Stimulated activated naive CD4-positive, alpha-beta T cell treated with Interleukin-2 at 50 U/mL for 16 hours (primary cell): ENCODE data around the gene ZNF470.

Source experiments
- DNase-seq: peaks from one replicate; lab custom pipeline; 2025; lab: John Stamatoyannopoulos, UW

ZNF470 gene

DNA sequence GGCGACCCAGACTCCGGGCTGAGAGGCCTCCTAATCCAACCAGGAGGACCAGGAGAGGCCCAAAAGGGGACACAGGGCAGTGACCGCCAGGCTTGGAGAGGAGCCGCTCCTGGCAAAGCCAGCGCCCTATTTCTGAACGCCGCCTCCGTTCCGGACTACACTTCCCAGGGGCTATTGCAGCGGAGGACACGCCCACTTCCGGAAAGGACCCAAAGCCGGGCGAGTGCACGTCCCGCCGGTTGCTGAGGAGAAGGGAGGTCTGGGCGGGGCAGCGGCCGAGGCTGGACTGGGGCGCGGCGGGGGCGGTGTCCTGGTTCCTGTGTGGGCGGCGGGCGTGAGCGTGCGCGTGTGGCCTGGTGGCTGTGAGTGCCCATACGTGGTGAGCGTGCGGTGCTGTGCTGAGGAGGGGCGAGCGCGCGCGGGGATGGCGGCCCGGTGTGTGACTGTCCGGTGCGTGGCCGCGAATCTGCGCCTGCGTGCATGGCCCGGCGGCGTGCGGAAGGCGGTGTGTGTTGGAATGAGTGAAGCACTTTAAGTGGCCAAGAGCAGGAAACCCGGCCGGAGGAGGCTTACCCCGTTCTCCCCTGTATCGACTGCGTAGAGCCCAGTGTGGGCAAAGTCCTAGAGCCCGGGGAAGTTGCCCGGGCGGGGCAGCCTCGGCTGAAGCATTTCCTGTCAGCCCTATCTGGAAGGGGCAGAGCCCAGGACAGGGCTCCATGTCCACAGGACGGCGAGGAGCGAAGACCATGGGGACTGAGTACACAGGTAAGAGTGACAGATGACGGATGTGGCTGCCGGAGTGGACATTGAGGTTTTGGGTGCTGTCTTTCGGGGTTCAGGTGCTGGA is at the start of gene ZNF470:
Gene ZNF470 (plus strand): TSS at position 195 of the 847 bp plus-strand sequence. CDS start 2,844 bp downstream, outside the sequence.
- DNase-seq: peak; percentile 87

DNA sequence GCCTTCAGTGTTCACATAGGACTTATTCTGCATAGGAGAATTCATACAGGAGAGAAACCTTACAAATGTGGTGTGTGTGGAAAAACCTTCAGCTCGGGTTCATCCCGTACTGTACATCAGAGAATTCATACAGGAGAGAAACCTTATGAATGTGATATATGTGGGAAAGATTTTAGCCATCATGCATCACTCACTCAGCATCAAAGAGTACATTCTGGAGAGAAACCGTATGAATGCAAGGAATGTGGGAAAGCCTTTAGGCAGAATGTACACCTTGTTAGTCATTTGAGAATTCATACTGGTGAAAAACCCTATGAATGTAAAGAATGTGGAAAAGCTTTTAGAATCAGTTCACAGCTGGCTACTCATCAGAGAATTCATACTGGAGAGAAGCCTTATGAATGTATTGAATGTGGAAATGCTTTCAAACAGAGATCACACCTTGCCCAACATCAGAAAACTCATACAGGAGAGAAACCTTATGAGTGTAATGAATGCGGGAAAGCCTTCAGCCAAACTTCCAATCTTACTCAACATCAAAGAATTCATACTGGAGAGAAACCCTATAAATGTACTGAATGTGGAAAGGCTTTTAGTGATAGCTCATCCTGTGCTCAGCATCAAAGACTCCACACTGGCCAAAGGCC is 41.9 kb upstream of the ZNF470 start:
- no peak for DNase-seq

DNA sequence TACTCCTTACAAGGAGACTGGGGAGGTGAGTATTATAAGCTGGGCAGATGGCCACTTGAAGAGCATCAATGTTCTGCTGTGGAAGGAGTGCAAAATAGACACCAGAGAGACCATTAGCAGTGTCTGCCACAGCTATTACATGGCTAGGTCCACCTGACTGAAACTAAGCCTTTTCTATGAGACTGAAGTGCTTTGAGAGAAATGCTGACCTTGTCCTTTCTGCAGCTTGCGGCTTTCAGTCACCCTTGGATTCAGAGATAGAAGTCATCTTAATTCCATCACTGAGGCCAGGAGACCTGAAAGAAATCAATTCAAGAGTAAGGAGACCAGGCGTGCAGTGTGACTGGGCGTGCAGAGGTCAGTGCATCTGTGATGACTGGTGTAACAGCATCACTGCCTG is 29.8 kb upstream of the ZNF470 start:
- no peak for DNase-seq

DNA sequence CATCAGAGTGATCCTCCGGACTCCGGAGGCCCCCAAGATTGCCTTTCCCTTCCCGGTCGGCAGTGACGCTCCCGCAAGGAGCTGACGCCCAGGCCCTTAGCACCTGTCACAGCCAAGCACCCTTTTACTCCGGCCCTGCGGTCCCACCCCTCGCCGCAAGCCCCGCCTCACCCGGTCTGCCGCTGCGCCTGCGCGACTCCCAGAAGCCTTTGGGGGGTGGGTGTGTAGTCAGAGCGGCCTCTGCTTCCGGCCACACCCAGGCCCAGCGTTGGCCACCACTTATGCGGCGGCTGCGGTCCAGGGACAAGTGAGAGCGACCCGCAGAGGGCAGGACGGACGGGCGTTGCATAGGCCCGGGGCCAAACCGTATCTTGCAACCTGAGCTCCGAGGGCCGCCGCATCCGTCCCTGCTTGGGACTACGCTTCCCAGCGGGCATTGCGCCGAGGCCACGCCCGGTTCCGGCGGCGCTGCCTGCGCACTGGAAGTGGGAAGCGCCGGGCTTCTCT is 29.0 kb upstream of the ZNF470 start:
- DNase-seq: peak; percentile 86

DNA sequence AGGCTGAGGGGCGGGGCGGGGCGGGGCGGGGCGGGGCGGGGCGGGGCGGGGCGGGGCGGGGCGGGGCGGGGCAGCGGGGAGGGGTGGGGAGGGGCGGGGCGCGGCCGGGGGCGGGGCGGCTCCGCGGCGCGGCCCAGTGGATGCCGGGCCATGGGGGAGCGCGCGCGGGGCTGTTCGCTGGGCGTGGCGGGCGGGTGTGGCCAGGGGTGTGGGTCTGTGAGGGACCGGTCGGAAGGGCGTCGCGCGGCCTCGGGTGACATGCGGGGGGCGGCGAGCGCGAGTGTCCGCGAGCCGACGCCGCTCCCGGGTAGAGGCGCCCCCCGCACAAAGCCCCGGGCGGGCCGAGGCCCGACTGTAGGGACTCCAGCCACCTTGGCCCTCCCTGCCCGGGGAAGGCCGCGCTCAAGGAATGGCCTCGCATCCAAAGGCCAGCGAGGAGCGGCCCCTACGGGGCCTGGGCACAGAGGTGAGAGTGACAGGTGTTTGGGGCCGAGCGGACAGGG is 28.5 kb upstream of the ZNF470 start, which contains the start of gene ZFP28:
Gene ZFP28 (plus strand): TSS at position 188 of the 503 bp plus-strand sequence. CDS start 71 bp downstream, at position 259.
- peak; percentile 84 for DNase-seq

DNA sequence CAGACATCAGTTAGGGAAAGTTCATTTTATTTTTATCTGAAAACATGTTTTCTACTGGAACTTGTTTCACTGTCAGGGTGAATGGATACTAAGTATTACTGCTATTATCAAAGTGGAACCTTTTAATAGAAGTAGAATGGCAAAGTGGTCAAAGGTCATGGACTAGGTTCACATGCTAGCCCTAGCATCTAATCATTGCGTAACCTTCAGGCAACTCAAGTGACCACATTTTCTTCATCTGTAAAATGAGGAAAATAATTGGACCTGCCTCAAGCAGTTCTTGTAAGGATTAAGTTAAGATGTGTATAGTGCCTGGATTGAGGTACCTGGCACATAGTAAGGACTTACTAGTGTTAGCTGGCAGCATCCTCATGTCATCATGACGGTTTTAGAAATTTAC is 23.5 kb upstream of the ZNF470 start:
- DNase-seq: no peak

DNA sequence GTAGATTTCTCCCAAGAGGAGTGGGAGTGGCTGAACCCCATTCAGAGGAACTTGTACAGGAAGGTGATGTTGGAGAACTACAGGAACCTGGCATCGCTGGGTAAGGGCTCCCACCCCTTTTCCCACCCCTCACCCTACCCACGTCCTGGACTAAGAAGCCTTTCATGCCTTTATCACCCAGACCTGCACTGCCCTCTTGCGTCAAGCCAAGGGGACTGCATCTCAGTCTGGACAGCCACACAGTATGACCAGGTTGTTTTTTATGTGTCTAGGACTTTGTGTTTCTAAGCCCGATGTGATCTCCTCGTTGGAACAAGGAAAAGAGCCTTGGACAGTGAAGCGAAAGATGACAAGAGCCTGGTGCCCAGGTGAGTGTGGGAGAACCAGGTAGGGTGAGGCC is 19.7 kb upstream of the ZNF470 start:
- DNase-seq: no peak

DNA sequence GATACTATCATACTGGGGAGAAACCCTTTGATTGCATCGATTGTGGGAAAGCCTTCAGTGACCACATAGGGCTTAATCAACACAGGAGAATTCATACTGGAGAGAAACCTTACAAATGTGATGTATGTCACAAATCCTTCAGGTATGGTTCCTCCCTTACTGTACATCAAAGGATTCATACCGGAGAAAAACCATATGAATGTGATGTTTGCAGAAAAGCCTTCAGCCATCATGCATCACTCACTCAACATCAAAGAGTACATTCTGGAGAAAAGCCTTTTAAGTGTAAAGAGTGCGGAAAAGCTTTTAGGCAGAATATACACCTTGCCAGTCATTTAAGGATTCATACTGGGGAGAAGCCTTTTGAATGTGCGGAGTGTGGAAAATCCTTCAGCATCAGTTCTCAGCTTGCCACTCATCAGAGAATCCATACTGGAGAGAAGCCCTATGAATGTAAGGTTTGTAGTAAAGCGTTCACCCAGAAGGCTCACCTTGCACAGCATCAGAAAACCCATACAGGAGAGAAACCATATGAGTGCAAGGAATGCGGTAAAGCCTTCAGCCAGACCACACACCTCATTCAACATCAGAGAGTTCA is 12.9 kb upstream of the ZNF470 start:
- no peak for DNase-seq

DNA sequence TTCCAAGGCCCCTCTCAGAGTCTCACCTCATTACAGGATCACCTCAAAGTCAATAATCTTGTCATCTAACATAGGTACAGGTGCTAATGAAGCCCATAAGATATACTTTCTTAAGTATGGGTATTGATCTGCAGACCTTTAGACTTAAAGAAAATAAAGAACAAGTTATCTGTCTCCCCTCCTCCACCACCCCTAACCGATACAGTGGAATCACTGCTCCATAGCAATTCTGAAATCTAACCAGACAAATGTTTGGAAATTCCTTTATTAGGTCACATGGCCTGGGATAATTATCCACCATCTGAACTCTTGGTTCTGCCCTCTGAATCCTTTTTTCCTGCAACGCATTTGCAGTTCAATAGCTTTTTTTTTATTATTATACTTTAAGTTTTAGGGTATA is 4.5 kb upstream of the ZNF470 start:
- no peak for DNase-seq

DNA sequence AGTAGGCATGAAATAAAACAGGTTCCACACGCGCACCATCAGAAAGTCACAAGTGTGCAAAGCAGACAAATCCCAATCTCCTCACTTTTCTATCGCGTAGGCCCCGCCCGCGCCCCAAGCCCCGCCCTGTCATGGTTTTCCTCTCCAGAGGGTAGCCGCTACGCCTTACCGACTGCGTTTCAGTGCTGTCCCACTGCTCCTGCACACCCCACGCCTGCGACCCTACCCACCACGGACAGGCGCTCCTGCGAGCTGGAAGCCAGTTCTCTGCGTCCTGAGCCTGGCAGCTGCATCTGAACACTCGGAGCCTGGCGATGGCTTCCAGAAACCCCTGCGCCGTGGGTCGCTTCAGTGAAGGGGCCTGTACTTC is 379 bp upstream of the ZNF470 start:
- DNase-seq: peak; percentile 23

DNA sequence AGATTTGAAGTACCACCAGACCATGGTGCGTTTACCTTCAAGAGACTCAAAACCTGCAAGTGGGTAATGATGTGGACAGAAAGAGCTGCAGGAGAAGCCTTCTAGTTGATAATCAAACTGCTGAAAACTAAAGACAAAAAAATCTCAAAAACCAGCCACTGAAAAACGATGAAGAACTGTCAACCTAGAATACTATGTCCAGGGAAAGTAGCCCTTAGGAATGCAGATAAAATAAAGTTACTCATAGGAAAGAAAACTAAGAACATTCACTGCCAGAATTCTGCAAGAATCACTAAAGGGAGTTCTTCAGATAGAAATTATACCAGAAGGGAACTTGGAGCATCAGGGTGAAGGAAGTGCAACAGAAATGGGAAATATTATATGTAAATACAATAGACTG is 5.3 kb downstream of the ZNF470 start:
- no peak for DNase-seq

DNA sequence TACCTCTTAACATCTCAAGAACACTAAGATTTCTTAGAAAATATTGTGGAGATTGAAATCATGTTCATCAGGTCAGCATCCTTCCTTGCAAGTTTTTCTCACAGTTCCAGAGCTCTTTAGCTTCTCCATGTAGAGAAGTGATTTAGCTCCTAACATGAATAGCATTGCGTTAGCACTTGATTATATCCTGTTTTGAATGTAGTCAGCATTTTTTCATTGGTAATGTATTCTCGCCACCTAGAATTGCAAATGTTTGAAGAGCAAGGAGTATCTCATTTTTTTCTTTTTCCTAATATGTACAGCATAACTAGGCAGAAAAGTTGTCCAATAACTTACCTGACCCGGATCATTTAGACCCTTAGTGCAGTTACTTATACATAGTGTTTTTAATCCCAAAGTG is 6.6 kb downstream of the ZNF470 start:
- DNase-seq: no peak

DNA sequence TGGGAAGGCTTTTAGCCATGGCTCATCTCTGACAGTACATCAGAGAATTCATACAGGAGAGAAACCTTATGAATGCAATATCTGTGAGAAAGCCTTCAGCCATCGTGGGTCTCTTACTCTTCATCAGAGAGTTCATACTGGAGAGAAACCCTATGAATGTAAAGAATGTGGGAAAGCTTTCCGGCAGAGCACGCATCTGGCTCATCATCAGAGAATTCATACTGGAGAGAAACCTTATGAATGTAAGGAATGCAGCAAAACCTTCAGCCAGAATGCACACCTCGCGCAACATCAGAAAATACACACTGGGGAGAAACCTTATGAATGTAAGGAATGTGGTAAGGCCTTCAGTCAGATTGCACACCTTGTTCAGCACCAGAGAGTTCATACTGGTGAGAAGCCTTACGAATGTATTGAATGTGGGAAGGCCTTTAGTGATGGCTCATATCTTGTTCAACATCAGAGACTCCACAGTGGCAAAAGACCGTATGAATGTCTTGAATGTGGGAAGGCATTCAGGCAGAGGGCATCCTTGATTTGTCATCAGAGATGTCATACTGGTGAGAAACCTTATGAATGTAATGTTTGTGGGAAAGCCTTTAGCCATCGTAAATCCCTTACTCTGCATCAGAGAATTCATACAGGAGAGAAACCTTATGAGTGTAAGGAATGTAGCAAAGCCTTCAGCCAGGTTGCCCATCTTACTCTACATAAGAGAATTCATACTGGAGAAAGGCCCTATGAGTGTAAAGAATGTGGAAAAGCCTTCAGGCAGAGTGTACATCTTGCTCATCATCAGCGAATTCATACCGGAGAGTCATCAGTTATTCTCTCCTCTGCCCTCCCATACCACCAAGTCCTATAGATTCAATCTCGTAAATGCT is 10.7 kb downstream of the ZNF470 start:
- DNase-seq: no peak

DNA sequence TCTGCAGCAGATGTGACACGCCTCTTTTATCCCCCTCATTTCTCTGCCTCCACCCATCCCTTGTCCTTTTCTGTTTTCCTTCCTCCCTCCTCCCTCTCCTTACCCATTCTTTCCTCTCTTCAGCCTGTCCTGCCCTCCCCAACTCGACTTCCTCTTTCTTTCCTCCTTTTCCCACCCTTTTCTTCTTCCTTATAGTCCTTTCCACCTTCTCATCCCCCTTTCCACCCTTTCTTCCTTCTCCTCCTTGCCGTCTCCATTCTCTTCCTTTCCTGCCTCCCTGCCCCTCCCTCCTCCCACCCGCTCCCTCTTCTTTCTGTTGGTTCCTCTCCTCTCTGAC is 27.1 kb downstream of the ZNF470 start:
- DNase-seq: no peak

DNA sequence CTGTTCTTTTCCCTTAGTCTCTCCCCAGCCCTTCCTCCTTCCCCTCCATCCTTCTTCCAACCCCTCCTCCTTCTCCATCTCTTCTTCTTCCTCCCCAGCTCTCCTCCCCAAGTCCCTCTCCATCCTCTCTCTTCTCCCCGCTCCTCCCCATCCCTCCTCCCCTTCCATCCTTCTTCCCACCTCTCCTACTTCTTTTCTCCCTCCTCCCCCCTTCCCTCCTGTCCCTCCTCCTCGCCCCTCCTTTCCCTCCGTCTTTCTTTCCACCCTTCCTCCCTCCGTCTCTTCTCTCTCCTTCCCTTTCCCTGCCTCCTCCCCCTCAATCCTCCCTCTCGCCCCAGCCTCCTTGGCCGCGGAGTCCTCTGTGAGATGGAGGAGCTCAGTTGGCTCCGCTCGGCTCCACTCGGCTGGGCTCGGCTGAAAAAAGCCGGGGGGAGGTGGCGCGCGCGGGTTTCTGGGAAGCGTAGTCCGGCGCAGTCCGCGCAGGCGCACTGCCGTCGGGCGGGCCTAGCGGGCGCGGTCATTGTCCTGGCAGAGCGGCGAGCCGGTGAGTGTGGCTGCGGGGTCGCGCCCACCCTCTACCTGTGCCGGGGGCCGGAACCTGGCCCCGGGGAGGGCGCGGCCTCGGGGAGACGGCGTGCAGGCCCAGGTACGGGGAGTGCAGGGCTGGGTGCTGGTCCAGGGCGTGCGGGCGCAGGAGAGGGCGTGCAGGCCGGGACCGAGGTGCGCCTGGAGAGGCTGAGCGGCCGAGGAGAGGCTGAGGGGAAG is 27.7 kb downstream of the ZNF470 start, which contains the start of gene ZNF71:
Gene ZNF71 (plus strand): TSS at position 520 of the 765 bp plus-strand sequence. CDS start 6,257 bp downstream, outside the sequence.
- DNase-seq: peak; percentile 85

DNA sequence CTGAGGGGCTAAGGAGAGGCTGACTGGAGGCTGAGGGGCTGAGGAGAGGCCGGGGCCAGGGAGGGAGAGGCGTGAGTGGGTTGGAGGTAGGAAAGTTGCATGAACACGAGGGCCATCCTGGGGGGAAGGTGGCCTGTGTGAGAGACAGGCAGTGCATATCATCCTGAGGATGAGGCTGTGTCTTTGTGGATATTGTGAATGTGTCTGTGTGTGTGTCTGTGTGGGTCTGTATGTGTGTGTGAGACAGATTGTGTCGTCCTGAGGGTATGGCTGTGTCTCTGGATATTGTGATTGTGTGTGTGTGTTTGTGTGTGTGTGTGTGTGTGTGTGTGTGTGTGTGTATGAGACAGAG is 28.3 kb downstream of the ZNF470 start:
- DNase-seq: no peak

DNA sequence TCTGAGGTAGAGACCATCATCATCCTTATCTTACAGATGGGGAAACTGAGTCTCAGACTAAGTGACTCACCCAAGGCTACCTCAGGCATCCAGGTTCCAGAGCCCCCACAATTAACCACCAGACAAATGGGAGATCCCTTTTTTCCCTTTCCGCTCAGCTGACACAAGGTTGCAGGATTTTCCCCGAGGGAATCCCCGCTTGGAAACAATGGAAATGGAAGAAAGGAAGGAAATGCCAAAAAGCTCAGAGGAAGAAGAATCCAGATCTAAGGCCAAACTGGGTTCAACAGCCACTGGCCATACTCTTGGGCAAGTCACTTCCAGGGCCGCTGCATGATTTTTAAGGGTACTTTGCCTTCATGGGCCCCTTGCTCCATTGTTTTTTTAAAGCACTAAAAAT is 29.4 kb downstream of the ZNF470 start:
- DNase-seq: no peak

DNA sequence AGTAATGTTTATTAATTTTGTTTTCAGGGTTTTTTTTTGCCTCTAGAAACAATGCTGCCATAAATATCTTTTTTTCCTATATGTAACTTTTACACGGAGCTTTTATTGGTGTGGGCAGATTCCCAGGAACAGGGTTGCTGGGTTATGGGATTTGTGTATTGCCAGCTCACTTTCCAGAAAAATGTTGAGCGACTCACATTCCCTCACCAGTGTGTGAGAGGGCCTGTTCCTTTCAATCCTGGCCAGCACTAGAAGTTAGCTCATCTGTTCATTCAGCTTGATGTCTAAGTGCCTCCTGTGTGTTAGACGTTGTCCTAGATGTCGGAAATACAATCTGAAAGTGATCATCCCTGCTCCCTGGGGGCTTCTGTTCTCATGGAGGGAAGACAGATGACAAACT is 30.4 kb downstream of the ZNF470 start:
- no peak for DNase-seq

DNA sequence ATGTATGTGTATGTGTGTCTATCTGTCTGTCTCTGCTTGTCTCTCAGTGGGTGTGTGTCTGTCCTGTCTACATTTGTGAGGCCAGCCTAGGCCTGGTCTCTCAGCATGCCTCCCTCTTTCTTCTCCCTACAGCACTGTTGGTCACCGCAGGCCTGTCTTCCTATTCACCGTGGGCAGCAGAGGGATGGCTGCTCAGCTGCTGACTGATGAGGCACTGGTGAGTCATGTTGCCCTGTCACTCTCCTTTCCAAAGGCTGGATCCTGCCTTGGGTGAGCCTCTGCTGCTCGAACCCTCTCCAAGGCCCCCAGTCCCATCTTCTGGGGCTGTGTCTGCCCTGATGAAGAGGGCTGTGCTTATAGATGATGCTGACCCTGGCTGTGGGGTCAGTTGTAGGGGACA is 34.1 kb downstream of the ZNF470 start:
- DNase-seq: no peak

DNA sequence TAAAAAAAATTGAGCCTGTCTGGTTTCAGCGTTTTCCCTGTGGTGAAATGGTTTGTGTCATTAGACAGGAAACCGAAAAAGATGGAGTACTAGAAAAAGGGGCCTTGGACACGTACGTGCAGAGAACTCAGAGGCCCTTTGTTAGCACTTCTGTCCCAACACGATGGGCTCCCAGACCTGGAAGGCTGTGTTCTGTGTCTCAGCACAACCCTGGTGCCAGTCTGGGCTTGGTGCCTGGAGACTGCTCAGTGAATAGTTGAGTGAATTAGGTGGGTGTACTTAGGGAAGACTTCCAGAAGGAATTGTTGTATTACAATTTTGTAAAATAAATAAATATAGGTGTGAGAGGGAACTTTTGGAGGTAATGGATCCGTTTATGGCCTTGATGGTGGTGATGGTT is 36.6 kb downstream of the ZNF470 start:
- no peak for DNase-seq
